Hepatocyte (in vitro differentiated cells): ENCODE results near the gene ADGRL3. TPM values are rescaled to one million over a fixed set of nuclear protein-coding genes. Genes with fewer than 3 reads are reported as not detected.

Source experiments
- DNase-seq: peaks from one replicate; pipeline ENCODE4 v3.0.0-alpha.2; 2016; ENCODE audit warnings: low spot score
- H2AFZ ChIP-seq: fragments of 200-600 bp; sonication (generic); 2 replicates; pipeline ENCODE4 v1.6.0; 2016; ENCODE audit warnings: antibody characterized with exemption, mild to moderate bottlenecking
- H3K27ac ChIP-seq: fragments of 200-600 bp; sonication (generic); 2 replicates; pipeline ENCODE4 v1.5.1; 2016; ENCODE audit warnings: mild to moderate bottlenecking
- H3K27me3 ChIP-seq: fragments of 200-600 bp; sonication (generic); 2 replicates; pipeline ENCODE4 v1.6.1; 2016
- H3K36me3 ChIP-seq: fragments of 200-600 bp; sonication (generic); replicated peaks from 2 replicates; pipeline ENCODE4 v1.5.1; 2016; ENCODE audit warnings: low read depth; ENCODE audit not compliant: insufficient read depth
- H3K4me1 ChIP-seq: fragments of 200-600 bp; sonication (generic); 2 replicates; pipeline ENCODE4 v1.5.1; 2016; ENCODE audit warnings: mild to moderate bottlenecking, moderate library complexity; ENCODE audit not compliant: insufficient read depth
- H3K4me2 ChIP-seq: fragments of 200-600 bp; sonication (generic); 2 replicates; pipeline ENCODE4 v1.6.0; 2016
- H3K4me3 ChIP-seq: fragments of 200-600 bp; sonication (generic); 2 replicates; pipeline ENCODE4 v1.5.1; 2016; ENCODE audit warnings: mild to moderate bottlenecking
- H3K79me2 ChIP-seq: fragments of 200-600 bp; sonication (generic); 2 replicates; pipeline ENCODE4 v1.6.0; 2017; ENCODE audit warnings: mild to moderate bottlenecking
- H3K9me2 ChIP-seq: fragments of 200-600 bp; sonication (generic); replicated peaks from 2 replicates; pipeline ENCODE4 v1.6.0; 2017; ENCODE audit warnings: mild to moderate bottlenecking; ENCODE audit not compliant: insufficient read depth
- H3K9me3 ChIP-seq: fragments of 200-600 bp; sonication (generic); 2 replicates; pipeline ENCODE4 v1.5.1; 2016; ENCODE audit warnings: low read depth, mild to moderate bottlenecking
- H4K20me1 ChIP-seq: fragments of 200-600 bp; sonication (generic); 2 replicates; pipeline ENCODE4 v1.6.0; 2016; ENCODE audit warnings: mild to moderate bottlenecking; ENCODE audit not compliant: insufficient read depth, poor library complexity, severe bottlenecking
- EZH2 ChIP-seq: fragments of 200-600 bp; sonication (generic); IDR thresholded peaks from 2 replicates; pipeline ENCODE4 v1.6.1; 2016; ENCODE audit warnings: antibody characterized with exemption, mild to moderate bottlenecking, borderline replicate concordance
- EZH2phosphoT487 ChIP-seq: fragments of 200-600 bp; sonication (generic); IDR thresholded peaks from one replicate; pipeline ENCODE4 v1.6.1; 2018; ENCODE audit warnings: antibody characterized with exemption, mild to moderate bottlenecking, low read depth, moderate library complexity; ENCODE audit not compliant: unreplicated experiment, severe bottlenecking
- WGBS: methylation state at CpG from one replicate; pipeline ENCODE4 v1.1.6; 2016; ENCODE audit warnings: low lambda C conversion rate; ENCODE audit errors: missing lambda C conversion rate; 5-methylcytosine and 5-hydroxymethylcytosine counted together
- polyA plus RNA-seq: library from polyadenylated mRNA; unstranded; fragments of >200 nt; fragmentation: Nextera tagmentation; extraction: Ambion mirVana; gene quantifications from 2 replicates; pipeline ENCODE4 v1.2.1, GENCODE V29; 2016
- total RNA-seq: library from RNA; depleted of rRNA; stranded (reverse); fragments of >200 nt; gene quantifications from 2 replicates; pipeline ENCODE4 v1.2.3, GENCODE V29; 2014
- TF ChIP-seq, protein P1 (sequence below): fragments of 200-600 bp; sonication (generic); IDR thresholded peaks from 2 replicates; pipeline ENCODE4 v1.5.1; 2016; ENCODE audit warnings: antibody characterized with exemption, mild to moderate bottlenecking; ENCODE audit not compliant: poor library complexity

ADGRL3 gene
- total and polyA plus RNA-seq, 2 experiments from 2014 or later = 4.4 to 21.2 TPM

DNA sequence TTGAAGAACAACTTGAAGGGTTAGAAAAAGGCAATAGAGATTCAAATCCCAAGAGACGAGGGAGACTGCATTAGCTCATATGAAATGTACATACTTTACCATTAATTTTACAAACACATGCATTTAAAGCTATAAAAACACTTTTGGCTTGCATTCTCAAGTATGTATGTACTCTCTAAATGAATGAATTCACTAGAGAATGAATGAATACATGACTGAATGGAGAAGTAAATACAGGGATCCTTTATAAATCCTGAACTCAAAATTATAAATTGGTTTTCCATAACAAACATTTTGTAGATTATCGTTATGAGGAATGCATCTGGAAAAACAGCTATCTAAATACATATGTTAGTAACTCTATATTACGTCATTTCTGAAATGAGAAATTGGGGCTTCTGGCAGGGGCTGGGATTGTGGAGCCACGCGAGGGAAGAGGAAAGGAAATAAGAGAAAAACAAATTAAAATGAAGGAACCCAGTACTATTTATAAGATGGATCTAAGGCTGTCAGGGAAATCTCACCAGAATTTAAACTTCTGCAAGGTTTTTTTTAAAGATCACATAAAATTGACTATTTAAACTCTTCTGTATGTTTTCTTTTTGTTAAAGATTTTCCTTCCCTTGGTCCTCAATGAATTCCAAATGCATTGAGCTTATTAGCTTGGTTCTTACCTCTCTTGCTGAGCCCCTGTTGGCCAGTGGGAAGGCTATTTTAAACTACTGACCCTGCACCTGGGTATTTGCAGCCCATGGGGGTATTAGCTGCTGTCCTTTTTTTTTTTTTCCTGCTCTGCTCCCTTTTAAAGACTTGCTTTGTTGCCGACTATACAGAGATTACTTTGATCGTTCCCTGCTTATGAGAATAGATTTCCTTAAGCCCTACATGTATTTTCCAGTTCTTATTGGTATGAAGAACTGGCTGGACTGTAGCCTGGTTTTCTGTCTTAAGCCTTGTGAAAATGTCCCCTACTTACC is 207.8 kb downstream of the ADGRL3 start:
- Histone ChIP-seq H3K4me3 (no peak overlapping the region), H2AFZ (no peak overlapping the region), H3K4me2 (no peak overlapping the region), H3K36me3 (no peaks in the 10 kb centered on the region), H3K27me3 (no peaks in the 10 kb centered on the region), H3K27ac (no peak overlapping the region), H4K20me1 (no peaks in the 10 kb centered on the region), H3K4me1 (no peaks in the 10 kb centered on the region), H3K9me2 (no peaks in the 10 kb centered on the region), H3K79me2 (no peaks in the 10 kb centered on the region), H3K9me3 (no peaks in the 10 kb centered on the region)
- WGBS = 85% methylated on average over 7 of the region's 7 CpGs
- DNase-seq = no peak
- TF ChIP-seq, protein P1, sequence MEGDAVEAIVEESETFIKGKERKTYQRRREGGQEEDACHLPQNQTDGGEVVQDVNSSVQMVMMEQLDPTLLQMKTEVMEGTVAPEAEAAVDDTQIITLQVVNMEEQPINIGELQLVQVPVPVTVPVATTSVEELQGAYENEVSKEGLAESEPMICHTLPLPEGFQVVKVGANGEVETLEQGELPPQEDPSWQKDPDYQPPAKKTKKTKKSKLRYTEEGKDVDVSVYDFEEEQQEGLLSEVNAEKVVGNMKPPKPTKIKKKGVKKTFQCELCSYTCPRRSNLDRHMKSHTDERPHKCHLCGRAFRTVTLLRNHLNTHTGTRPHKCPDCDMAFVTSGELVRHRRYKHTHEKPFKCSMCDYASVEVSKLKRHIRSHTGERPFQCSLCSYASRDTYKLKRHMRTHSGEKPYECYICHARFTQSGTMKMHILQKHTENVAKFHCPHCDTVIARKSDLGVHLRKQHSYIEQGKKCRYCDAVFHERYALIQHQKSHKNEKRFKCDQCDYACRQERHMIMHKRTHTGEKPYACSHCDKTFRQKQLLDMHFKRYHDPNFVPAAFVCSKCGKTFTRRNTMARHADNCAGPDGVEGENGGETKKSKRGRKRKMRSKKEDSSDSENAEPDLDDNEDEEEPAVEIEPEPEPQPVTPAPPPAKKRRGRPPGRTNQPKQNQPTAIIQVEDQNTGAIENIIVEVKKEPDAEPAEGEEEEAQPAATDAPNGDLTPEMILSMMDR = no peak
- TF ChIP-seq EZH2 (no peak), EZH2phosphoT487 (no peak)

DNA sequence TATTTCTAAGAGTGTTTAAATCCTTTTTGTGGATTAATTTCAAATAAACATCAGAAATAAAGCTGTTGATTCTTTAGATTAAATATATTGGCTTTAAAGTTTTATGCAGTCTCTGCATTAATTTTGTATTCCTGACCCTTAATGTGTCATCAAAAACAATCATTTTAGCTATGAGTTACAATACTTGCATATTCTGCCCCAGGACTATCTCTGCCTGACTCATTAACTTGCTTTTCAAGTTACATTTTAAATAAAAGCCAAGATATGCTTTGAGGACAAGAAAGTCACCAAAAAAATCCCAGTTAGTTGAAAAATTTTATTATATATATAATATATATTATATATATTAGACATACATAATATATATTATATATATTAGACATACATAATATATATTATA is 208.7 kb downstream of the ADGRL3 start:
- no peak overlapping the region for H2AFZ ChIP-seq
- no peaks in the 10 kb centered on the region for H3K4me1 ChIP-seq
- no peaks in the 10 kb centered on the region for H3K79me2 ChIP-seq
- H3K36me3 ChIP-seq = no peaks in the 10 kb centered on the region
- no peaks in the 10 kb centered on the region for H4K20me1 ChIP-seq
- no peaks in the 10 kb centered on the region for H3K27me3 ChIP-seq
- H3K4me2 ChIP-seq = no peak overlapping the region
- H3K27ac ChIP-seq = no peak overlapping the region
- TF ChIP-seq EZH2phosphoT487 (no peak), EZH2 (no peak)
- TF ChIP-seq, protein P1 = no peak
- H3K9me3 ChIP-seq = no peaks in the 10 kb centered on the region
- H3K9me2 ChIP-seq = no peaks in the 10 kb centered on the region
- no peak for DNase-seq
- H3K4me3 ChIP-seq = no peak overlapping the region

DNA sequence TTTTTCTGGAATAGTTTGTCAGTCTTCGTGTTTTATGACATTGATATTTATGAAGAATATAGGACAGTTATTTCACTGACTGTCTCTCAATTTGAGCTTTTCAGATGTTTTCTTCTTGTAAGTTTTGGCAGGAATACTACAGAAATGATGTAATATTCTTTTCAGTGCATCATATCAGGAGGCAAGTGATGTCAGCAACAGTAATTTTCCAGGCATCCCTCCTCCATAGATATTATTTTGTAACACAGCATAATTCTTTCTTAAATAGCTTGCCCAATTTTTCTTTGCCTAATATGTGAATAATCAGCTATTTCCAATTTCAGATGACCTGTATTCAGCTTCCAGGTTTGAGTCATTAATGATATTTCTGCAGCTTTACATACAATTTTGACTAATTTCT is 211.1 kb downstream of the ADGRL3 start:
- 100% methylated on average over 1 of the region's 1 CpG for WGBS

More for the DNA sequence above, 211.1 kb downstream of the ADGRL3 start:
- Histone ChIP-seq H3K27ac (no peak overlapping the region), H3K36me3 (no peaks in the 10 kb centered on the region), H4K20me1 (no peaks in the 10 kb centered on the region), H3K4me3 (no peak overlapping the region), H3K9me3 (no peaks in the 10 kb centered on the region), H3K27me3 (no peaks in the 10 kb centered on the region), H3K9me2 (no peaks in the 10 kb centered on the region), H2AFZ (no peak overlapping the region), H3K4me2 (no peak overlapping the region), H3K79me2 (no peaks in the 10 kb centered on the region), H3K4me1 (no peaks in the 10 kb centered on the region)
- no peak for DNase-seq
- TF ChIP-seq, protein P1 = no peak
- TF ChIP-seq EZH2 (no peak), EZH2phosphoT487 (no peak)
